IMR-90 (cell line): ENCODE data around the gene TP53BP2. TPM values are rescaled to one million over a fixed set of nuclear protein-coding genes. Genes with fewer than 3 reads are reported as not detected.

ENCODE experiments used
- ATAC-seq: fragments of 200-7000 bp; cut with Tn5 transposase; 2 replicates; pipeline ENCODE4 v1.9.1; 2020; ENCODE audit warnings: low read depth, mild to moderate bottlenecking, moderate library complexity
- BruUV-seq: library from RNA; stranded (reverse); fragments of 400-500 nt; replicated peaks from 2 replicates; lab custom pipeline; 2021; lab: Mats Ljungman, UMichigan
- CTCF ChIA-PET: fragments of 300-600 bp; formaldehyde crosslinking; extraction: SDS; loops from one replicate; lab custom pipeline; 2021; ENCODE audit warnings: antibody characterized with exemption; lab: Yijun Ruan, JAX
- POLR2A ChIA-PET: fragments of 300-600 bp; sonication (Branson Sonifier 250); formaldehyde crosslinking; loops from one replicate; lab custom pipeline; 2022; ENCODE audit warnings: antibody characterized with exemption; ENCODE audit not compliant: unreplicated experiment; lab: Charles Lee
- DNase-seq: peaks from one replicate; pipeline ENCODE4 v3.0.0; 2013
- H2AFZ ChIP-seq: replicated peaks from 2 replicates; pipeline ENCODE3; 2013; ENCODE audit warnings: low read length, mild to moderate bottlenecking; ENCODE audit not compliant: poor library complexity
- H2AK5ac ChIP-seq: 2 replicates; pipeline ENCODE4 v1.6.1; 2013; ENCODE audit warnings: low read depth, low read length, inconsistent platforms
- H2AK9ac ChIP-seq: replicated peaks from 2 replicates; pipeline ENCODE3; 2013; ENCODE audit warnings: mild to moderate bottlenecking, low read depth, low read length, moderate library complexity; ENCODE audit not compliant: poor library complexity
- H2BK120ac ChIP-seq: 2 replicates; pipeline ENCODE4 v1.6.1; 2013; ENCODE audit warnings: low read depth, low read length, inconsistent platforms
- H2BK15ac ChIP-seq: 3 replicates; pipeline ENCODE4 v1.6.1; 2013; ENCODE audit warnings: low read depth, low read length, inconsistent platforms
- H2BK20ac ChIP-seq: 2 replicates; pipeline ENCODE4 v1.6.1; 2013; ENCODE audit warnings: low read depth, mild to moderate bottlenecking, inconsistent platforms, low read length, moderate library complexity
- H2BK5ac ChIP-seq: 2 replicates; pipeline ENCODE4 v1.6.1; 2013; ENCODE audit warnings: mild to moderate bottlenecking, low read depth, low read length, inconsistent platforms; ENCODE audit not compliant: poor library complexity, severe bottlenecking
- H3K14ac ChIP-seq: replicated peaks from 2 replicates; pipeline ENCODE4 v1.6.1; 2013; ENCODE audit warnings: low read depth, low read length, inconsistent platforms
- H3K18ac ChIP-seq: 2 replicates; pipeline ENCODE4 v1.6.1; 2013; ENCODE audit warnings: low read depth, low read length, control low read depth
- H3K23ac ChIP-seq: 2 replicates; pipeline ENCODE4 v1.6.1; 2013; ENCODE audit warnings: low read depth, low read length, inconsistent platforms
- H3K27ac ChIP-seq: 2 replicates; pipeline ENCODE4 v1.5.1; 2013; ENCODE audit warnings: mild to moderate bottlenecking, control low read depth, low read length; ENCODE audit not compliant: insufficient read depth
- H3K27me3 ChIP-seq: 2 replicates; pipeline ENCODE4 v1.6.1; 2013; ENCODE audit warnings: low read length; ENCODE audit not compliant: control insufficient read depth, insufficient read depth
- H3K36me3 ChIP-seq: 2 replicates; pipeline ENCODE4 v1.6.1; 2013; ENCODE audit warnings: low read length, mixed read lengths; ENCODE audit not compliant: control insufficient read depth, insufficient read depth
- H3K4ac ChIP-seq: 2 replicates; pipeline ENCODE4 v1.6.1; 2013; ENCODE audit warnings: low read depth, low read length, inconsistent platforms
- H3K4me1 ChIP-seq: 2 replicates; pipeline ENCODE4 v1.6.1; 2013; ENCODE audit warnings: low read length, mixed read lengths; ENCODE audit not compliant: control insufficient read depth, insufficient read depth
- H3K4me2 ChIP-seq: 2 replicates; pipeline ENCODE4 v1.6.1; 2013; ENCODE audit warnings: low read depth, mild to moderate bottlenecking, control low read depth, low read length, moderate library complexity
- H3K4me3 ChIP-seq: 2 replicates; pipeline ENCODE4 v1.5.1; 2013; ENCODE audit warnings: low read depth, mild to moderate bottlenecking, control low read depth, low read length, moderate library complexity; ENCODE audit not compliant: insufficient read depth
- H3K56ac ChIP-seq: 2 replicates; pipeline ENCODE4 v1.6.1; 2013; ENCODE audit warnings: low read length, inconsistent platforms; ENCODE audit not compliant: insufficient read depth; ENCODE audit errors: extremely low read depth
- H3K79me1 ChIP-seq, 2 experiments: 2 replicates each; pipeline ENCODE4 v1.6.1; 2013; ENCODE audit warnings: low read length in 2 of 2, inconsistent platforms in 1 of 2, low read depth in 1 of 2
- H3K9ac ChIP-seq: 2 replicates; pipeline ENCODE4 v1.6.1; 2013; ENCODE audit warnings: low read depth, low read length, control low read depth
- H3K9me1 ChIP-seq: 2 replicates; pipeline ENCODE4 v1.6.1; 2013; ENCODE audit warnings: low read length, inconsistent platforms; ENCODE audit not compliant: insufficient read depth
- H3K9me3 ChIP-seq: 2 replicates; pipeline ENCODE4 v1.6.1; 2013; ENCODE audit warnings: low read length; ENCODE audit not compliant: control insufficient read depth, insufficient read depth
- H4K20me1 ChIP-seq: 2 replicates; pipeline ENCODE4 v1.6.1; 2013; ENCODE audit warnings: low read length, inconsistent platforms; ENCODE audit not compliant: insufficient read depth
- H4K5ac ChIP-seq: 2 replicates; pipeline ENCODE4 v1.6.1; 2013; ENCODE audit warnings: mild to moderate bottlenecking, low read depth, low read length, control low read depth
- H4K8ac ChIP-seq, 2 experiments: 2 replicates each; pipeline ENCODE4 v1.6.1; 2013; ENCODE audit warnings: low read depth in 2 of 2, low read length in 2 of 2, control low read depth in 1 of 2, inconsistent platforms in 1 of 2
- H4K91ac ChIP-seq: 2 replicates; pipeline ENCODE4 v1.6.1; 2013; ENCODE audit warnings: low read depth, low read length, inconsistent platforms; ENCODE audit not compliant: insufficient read depth
- BHLHE40 ChIP-seq: fragments of 150-350 bp; IDR thresholded peaks from 2 replicates; pipeline ENCODE4 v1.6.1; 2016; ENCODE audit warnings: mild to moderate bottlenecking, low read depth, low read length
- CHD1 ChIP-seq: IDR thresholded peaks from 2 replicates; pipeline ENCODE4 v1.6.1; 2012; ENCODE audit warnings: low read depth, low read length, improper control_type of control experiment
- CTCF ChIP-seq: conservative IDR thresholded peaks from 2 replicates; pipeline ENCODE4 v1.5.1; 2012; ENCODE audit warnings: mild to moderate bottlenecking, low read depth, low read length, improper control_type of control experiment
- ELK1 ChIP-seq: fragments of 150-350 bp; IDR thresholded peaks from 2 replicates; pipeline ENCODE4 v1.6.1; 2016; ENCODE audit warnings: low read depth, mild to moderate bottlenecking, low read length, moderate library complexity, borderline replicate concordance
- FOS ChIP-seq: fragments of 150-350 bp; IDR thresholded peaks from 2 replicates; pipeline ENCODE4 v1.6.1; 2016; ENCODE audit warnings: low read depth, low read length
- MAFK ChIP-seq: IDR thresholded peaks from 2 replicates; pipeline ENCODE4 v1.6.1; 2012; ENCODE audit warnings: low read depth, low read length, improper control_type of control experiment
- MAZ ChIP-seq: IDR thresholded peaks from 2 replicates; pipeline ENCODE4 v1.6.1; 2012; ENCODE audit warnings: low read depth, mild to moderate bottlenecking, low read length, improper control_type of control experiment, moderate library complexity, borderline replicate concordance
- NFE2L2 ChIP-seq: fragments of 150-350 bp; IDR thresholded peaks from 2 replicates; pipeline ENCODE4 v1.6.1; 2016; ENCODE audit warnings: low read depth, mild to moderate bottlenecking, low read length
- POLR2A ChIP-seq: IDR thresholded peaks from 2 replicates; pipeline ENCODE4 v1.6.1; 2012; ENCODE audit warnings: mild to moderate bottlenecking, low read depth, low read length
- RAD21 ChIP-seq: IDR thresholded peaks from 2 replicates; pipeline ENCODE4 v1.6.1; 2012; ENCODE audit warnings: low read length, improper control_type of control experiment
- SMC3 ChIP-seq: fragments of 150-350 bp; IDR thresholded peaks from 2 replicates; pipeline ENCODE4 v1.6.1; 2016; ENCODE audit warnings: low read depth, mild to moderate bottlenecking, antibody characterized with exemption, low read length, moderate library complexity
- USF2 ChIP-seq: fragments of 150-350 bp; IDR thresholded peaks from 2 replicates; pipeline ENCODE4 v1.6.1; 2017; ENCODE audit warnings: mild to moderate bottlenecking, antibody characterized with exemption, low read length, low read depth
- WGBS, 2 experiments: methylation state at CpG; one replicate each; pipeline versions ENCODE4 v1.1.5 to v1.1.7; 2013; ENCODE audit warnings: missing lambda C conversion rate in 2 of 2; ENCODE audit not compliant: insufficient read length in 1 of 2; ENCODE audit errors: extremely low coverage in 2 of 2; 5-methylcytosine and 5-hydroxymethylcytosine counted together
- dilution Hi-C: fragments of 300-500 bp; cut with HindIII; formaldehyde crosslinking; loops from one replicate; pipeline ENCODE4 v1.14.3; 2018; ENCODE audit warnings: low sequenced_read_pairs; ENCODE audit not compliant: unreplicated experiment
- in situ Hi-C: fragments of 300-500 bp; cut with MboI; formaldehyde crosslinking; loops from 3 replicates; pipeline ENCODE4 v1.14.3; 2019; ENCODE audit warnings: low sequenced_read_pairs, inconsistent platforms, mixed read lengths
- intact Hi-C: fragments of 100-400 bp; cut with micrococcal nuclease; formaldehyde crosslinking; loops from 2 replicates; pipeline ENCODE4 v1.10.0; 2022
- polyA plus RNA-seq, 3 experiments: library from polyadenylated mRNA; depleted of rRNA; stranded (reverse); fragments of >200 nt; gene quantifications; 2 replicates each; pipeline ENCODE4 v1.2.3, GENCODE V29; 2012; ENCODE audit warnings: low replicate concordance in 1 of 3
- total RNA-seq: library from RNA; depleted of rRNA; stranded (reverse); fragments of >200 nt; gene quantifications from 2 replicates; pipeline ENCODE4 v1.2.3, GENCODE V29; 2012

The TP53BP2 gene
- total and polyA plus RNA-seq, 2 of the 4 experiments (the other 2 are of a cell fraction): 19.9 to 35.0 TPM

GRCh38 chr1:223811634-223812101 is 34.1 kb downstream of the TP53BP2 start:
- no peak overlapping the region for H3K23ac ChIP-seq
- H2BK120ac ChIP-seq: no peak overlapping the region
- no peak overlapping the region for H3K14ac ChIP-seq
- H3K79me1 ChIP-seq: peaks cover 20 to 33% of the 10 kb centered on the region in 2 experiments; a peak in 3 of 4 replicates
- no peak overlapping the region for H3K4ac ChIP-seq
- H2AFZ ChIP-seq: no peak overlapping the region
- H3K56ac ChIP-seq: no peak overlapping the region
- no peak overlapping the region for H4K5ac ChIP-seq
- WGBS, 2 experiments: no CpG with 5 or more reads among the region's 3 CpGs
- ChIA-PET POLR2A (no interaction called here), CTCF (interaction anchor here (0.9 to 1.4 kb wide), 4 partner anchors 9 to 44 kb away, joined by 3 to 4 read pairs (median 4); no protein-coding TSS in a partner anchor)
- H3K9me1 ChIP-seq: peaks cover 7% of the 10 kb centered on the region; the same call in 1 of the 2 replicates
- intact Hi-C loops: loop anchor here (2.0 to 10.0 kb wide), 3 partner anchors 35 to 303 kb away; partner anchors contain the start of gene FBXO28
- dilution Hi-C loops: no loop called here
- no peaks in the 10 kb centered on the region for H3K9me3 ChIP-seq
- H4K91ac ChIP-seq: no peak overlapping the region
- TF ChIP-seq MAZ (no peak), SMC3 (peak; percentile 67), BHLHE40 (no peak), CHD1 (no peak), POLR2A (no peak), CTCF (peak; percentile 57), ELK1 (no peak), MAFK (no peak), RAD21 (peak; percentile 69), NFE2L2 (no peak), FOS (no peak), USF2 (no peak)
- H2AK5ac ChIP-seq: no peak overlapping the region
- no peak overlapping the region for H2BK15ac ChIP-seq
- H4K20me1 ChIP-seq: peaks cover 11% of the 10 kb centered on the region; the same call in 1 of the 2 replicates
- H3K9ac ChIP-seq: no peak overlapping the region
- H2BK5ac ChIP-seq: no peak overlapping the region
- H3K18ac ChIP-seq: no peak overlapping the region
- H3K4me3 ChIP-seq: no peak overlapping the region
- H3K27ac ChIP-seq: no peak overlapping the region
- no peaks in the 10 kb centered on the region for H3K27me3 ChIP-seq
- in situ Hi-C loops: no loop called here
- H2BK20ac ChIP-seq: no peak overlapping the region
- peaks cover 22% of the 10 kb centered on the region for H3K36me3 ChIP-seq
- peaks cover 2% of the 10 kb centered on the region for H3K4me1 ChIP-seq
- ATAC-seq (0 out of 2 replicates have a peak, but pooled peaks have one; percentile 48), DNase-seq (peak; percentile 49)
- no peak overlapping the region for H3K4me2 ChIP-seq
- no peak overlapping the region for H2AK9ac ChIP-seq
- BruUV-seq: no TSS peak
- no peak overlapping the region for H4K8ac ChIP-seq
